ACC112 (cell line): ENCODE results near the gene ZNF791.
"Not testable (repeated sequence)": the region's sequence is repeated elsewhere in the genome, so short reads cannot be mapped to it uniquely, and the experiment has no call there.

Experiments
- H2AFZ ChIP-seq: fragments of 200-600 bp; sonication (generic); one replicate; pipeline ENCODE4 v1.6.0; 2017; ENCODE audit warnings: antibody characterized with exemption, low read length; ENCODE audit not compliant: unreplicated experiment
- H3K27ac ChIP-seq: fragments of 200-600 bp; sonication (generic); 2 replicates; pipeline ENCODE4 v1.5.1; 2014; ENCODE audit warnings: low read depth, mild to moderate bottlenecking, antibody characterized with exemption, low read length, moderate library complexity
- H3K27me3 ChIP-seq: fragments of 200-600 bp; sonication (generic); 2 replicates; pipeline ENCODE4 v1.6.1; 2014; ENCODE audit warnings: mild to moderate bottlenecking, antibody characterized with exemption, low read length, moderate library complexity, mixed read lengths; ENCODE audit not compliant: insufficient read depth
- H3K36me3 ChIP-seq: fragments of 200-600 bp; sonication (generic); 2 replicates; pipeline ENCODE4 v1.6.1; 2016; ENCODE audit warnings: mild to moderate bottlenecking, antibody characterized with exemption, low read length, moderate library complexity, mixed read lengths; ENCODE audit not compliant: insufficient read depth
- H3K4me1 ChIP-seq: fragments of 200-600 bp; sonication (generic); one replicate; pipeline ENCODE4 v1.6.1; 2016; ENCODE audit warnings: low read length, mixed read lengths; ENCODE audit not compliant: insufficient read depth, unreplicated experiment, control insufficient read depth
- H3K4me3 ChIP-seq: fragments of 200-600 bp; sonication (generic); 2 replicates; pipeline ENCODE4 v1.5.1; 2014; ENCODE audit warnings: mild to moderate bottlenecking, low read depth, low read length
- H3K79me2 ChIP-seq: fragments of 200-600 bp; sonication (generic); one replicate; pipeline ENCODE4 v1.6.0; 2016; ENCODE audit warnings: low read length; ENCODE audit not compliant: control insufficient read depth, unreplicated experiment, insufficient read depth

Gene ZNF791

GRCh38 chr19:12610540-12611360 is at the start of gene ZNF791, which contains the start of gene ZNF490:
TSS of gene ZNF791 (plus strand) at chr19:12610920. CDS start at chr19:12611080, 160 bp downstream.
TSS of gene ZNF490 (minus strand) at chr19:12610813. CDS start at chr19:12610680, 133 bp downstream.
- no peaks in the 10 kb centered on the region for H3K36me3 ChIP-seq
- H3K79me2 ChIP-seq = peaks cover 44% of the 10 kb centered on the region
- H3K4me1 ChIP-seq = peaks cover 5% of the 10 kb centered on the region
- H3K27ac ChIP-seq = peak within 1 kb of the TSS; percentile 88
- peak within 1 kb of the TSS; percentile 99 for H3K4me3 ChIP-seq
- H3K27me3 ChIP-seq = no peaks in the 10 kb centered on the region
- peak within 1 kb of the TSS; percentile 98 for H2AFZ ChIP-seq

- Histone ChIP-seq H3K27ac (no peak overlapping the region), H3K79me2 (no peaks in the 10 kb centered on the region), H2AFZ (peak overlapping the region; percentile 29), H3K4me1 (no peaks in the 10 kb centered on the region), H3K27me3 (no peaks in the 10 kb centered on the region), H3K36me3 (no peaks in the 10 kb centered on the region), H3K4me3 (no peak overlapping the region)
Measured at GRCh38 chr19:12564016-12564664, 46.6 kb upstream of the ZNF791 start.

GRCh38 chr19:12566380-12566779 is 44.3 kb upstream of the ZNF791 start:
- not testable (repeated sequence) for H3K27ac ChIP-seq, H3K79me2 ChIP-seq, H3K27me3 ChIP-seq, H2AFZ ChIP-seq, H3K4me3 ChIP-seq, H3K36me3 ChIP-seq, H3K4me1 ChIP-seq

GRCh38 chr19:12567951-12568350 is 42.8 kb upstream of the ZNF791 start:
- no peak overlapping the region for H3K27ac ChIP-seq
- no peaks in the 10 kb centered on the region for H3K36me3 ChIP-seq
- H3K4me1 ChIP-seq = no peaks in the 10 kb centered on the region
- H2AFZ ChIP-seq = no peak overlapping the region
- no peaks in the 10 kb centered on the region for H3K27me3 ChIP-seq
- no peak overlapping the region for H3K4me3 ChIP-seq
- H3K79me2 ChIP-seq = no peaks in the 10 kb centered on the region

- H3K36me3 ChIP-seq = peaks cover 8% of the 10 kb centered on the region; the same call in 1 of the 2 replicates
- H3K27me3 ChIP-seq = no peaks in the 10 kb centered on the region
- H3K27ac ChIP-seq = no peak overlapping the region
- H3K79me2 ChIP-seq = no peaks in the 10 kb centered on the region
- no peak overlapping the region for H2AFZ ChIP-seq
- H3K4me1 ChIP-seq = no peaks in the 10 kb centered on the region
- no peak overlapping the region for H3K4me3 ChIP-seq
Measured at GRCh38 chr19:12574036-12574435, 36.7 kb upstream of the ZNF791 start.

GRCh38 chr19:12578641-12579040 is 32.1 kb upstream of the ZNF791 start:
- peaks cover 31% of the 10 kb centered on the region for H3K36me3 ChIP-seq
- H3K27me3 ChIP-seq = no peaks in the 10 kb centered on the region
- no peak overlapping the region for H3K27ac ChIP-seq
- H3K4me1 ChIP-seq = no peaks in the 10 kb centered on the region
- H3K4me3 ChIP-seq = no peak overlapping the region
- H2AFZ ChIP-seq = no peak overlapping the region
- no peaks in the 10 kb centered on the region for H3K79me2 ChIP-seq

- no peaks in the 10 kb centered on the region for H3K27me3 ChIP-seq
- H3K36me3 ChIP-seq = peaks cover 31% of the 10 kb centered on the region
- H3K79me2 ChIP-seq = no peaks in the 10 kb centered on the region
- H3K27ac ChIP-seq = no peak overlapping the region
- no peak overlapping the region for H2AFZ ChIP-seq
- H3K4me1 ChIP-seq = no peaks in the 10 kb centered on the region
- H3K4me3 ChIP-seq = no peak overlapping the region
Measured at GRCh38 chr19:12580180-12580694, 30.5 kb upstream of the ZNF791 start.

GRCh38 chr19:12581100-12581499 is 29.6 kb upstream of the ZNF791 start:
- no peak overlapping the region for H2AFZ ChIP-seq

GRCh38 chr19:12596485-12596884 is 14.2 kb upstream of the ZNF791 start:
- H3K4me3 ChIP-seq = no peak overlapping the region
- no peaks in the 10 kb centered on the region for H3K27me3 ChIP-seq
- H3K4me1 ChIP-seq = no peaks in the 10 kb centered on the region
- no peak overlapping the region for H2AFZ ChIP-seq
- no peaks in the 10 kb centered on the region for H3K79me2 ChIP-seq
- H3K36me3 ChIP-seq = no peaks in the 10 kb centered on the region
- no peak overlapping the region for H3K27ac ChIP-seq

More at GRCh38 chr19:12581100-12581499, 29.6 kb upstream of the ZNF791 start:
- Histone ChIP-seq H3K27me3 (no peaks in the 10 kb centered on the region), H3K36me3 (peaks cover 31% of the 10 kb centered on the region), H3K4me3 (no peak overlapping the region), H3K79me2 (no peaks in the 10 kb centered on the region), H3K4me1 (no peaks in the 10 kb centered on the region), H3K27ac (no peak overlapping the region)

GRCh38 chr19:12596927-12597548 is 13.7 kb upstream of the ZNF791 start:
- Histone ChIP-seq H3K4me3 (no peak overlapping the region), H3K4me1 (no peaks in the 10 kb centered on the region), H3K36me3 (no peaks in the 10 kb centered on the region), H3K27ac (no peak overlapping the region), H3K79me2 (no peaks in the 10 kb centered on the region), H2AFZ (no peak overlapping the region), H3K27me3 (no peaks in the 10 kb centered on the region)
